HFFc6 (cell line): Measurements from ENCODE around the gene ABCA9. TPM values are rescaled to one million over a fixed set of nuclear protein-coding genes. Genes with fewer than 3 reads are reported as not detected.
"Not testable (repeated sequence)": the region's sequence is repeated elsewhere in the genome, so short reads cannot be mapped to it uniquely, and the experiment has no call there.

Experiments used
- DNase-seq: peaks from one replicate; pipeline ENCODE4 v3.0.0-alpha.2; 2018
- H3K27ac Mint-ChIP-seq: 2 replicates; pipeline ENCODE4 v1.8.0; 2020; ENCODE audit warnings: mild to moderate bottlenecking, mixed read lengths
- H3K27me3 Mint-ChIP-seq: 2 replicates; pipeline ENCODE4 v1.8.0; 2021; ENCODE audit warnings: mild to moderate bottlenecking, moderate library complexity, mixed read lengths; ENCODE audit not compliant: insufficient read depth
- H3K36me3 Mint-ChIP-seq: 2 replicates; pipeline ENCODE4 v1.8.0; 2021; ENCODE audit warnings: low read depth, mixed read lengths
- H3K4me1 Mint-ChIP-seq: 2 replicates; pipeline ENCODE4 v1.8.0; 2020; ENCODE audit warnings: low read depth, mixed read lengths
- H3K4me3 Mint-ChIP-seq: 2 replicates; pipeline ENCODE4 v1.8.0; 2020; ENCODE audit warnings: mild to moderate bottlenecking, moderate library complexity, mixed read lengths
- H3K9me3 Mint-ChIP-seq: 2 replicates; pipeline ENCODE4 v1.8.0; 2020; ENCODE audit warnings: mild to moderate bottlenecking, mixed read lengths
- CTCF ChIP-seq: fragments of 200-600 bp; sonication (generic); IDR thresholded peaks from 2 replicates; pipeline ENCODE4 v1.5.0; 2021; ENCODE audit warnings: antibody characterized with exemption, mild to moderate bottlenecking
- total RNA-seq, 6 experiments: library from RNA; stranded (reverse); fragmentation: NEBNext Ultra II Directional; extraction: Animal tissue kit (Norgen Biotek cat#: 25700); gene quantifications; 2 replicates in 1 of 6; 3 replicates in 5 of 6; pipeline ENCODE4 v1.2.3, GENCODE V29; 2021

The ABCA9 gene
- total RNA-seq, 6 experiments from 2014 or later, result not detected

DNA sequence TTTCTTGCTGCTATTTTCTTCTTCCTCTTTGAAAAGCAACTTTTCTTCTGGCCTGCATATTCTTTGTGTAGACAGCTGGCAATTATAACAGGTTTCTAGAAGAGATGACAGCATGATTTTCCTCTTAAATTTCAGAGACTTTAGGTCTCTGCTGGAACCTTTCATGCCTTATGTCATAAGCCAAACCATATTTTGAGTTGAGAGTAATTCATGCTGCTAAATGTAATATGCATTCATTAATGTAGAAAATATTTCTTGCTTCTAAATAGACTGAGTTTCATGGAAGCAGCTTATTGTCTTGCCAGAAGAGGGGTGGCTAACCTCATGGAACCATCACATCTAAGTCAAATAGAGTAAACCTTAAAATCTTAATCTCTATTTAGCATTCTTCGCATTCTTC, 25.9 kb upstream of the ABCA9 start:
- TF ChIP-seq CTCF, result no peak
- no peaks in the 10 kb centered on the region; the same call in 1 of the 2 replicates for H3K27me3 Mint-ChIP-seq
- DNase-seq, result no peak
- H3K4me1 Mint-ChIP-seq, result no peaks in the 10 kb centered on the region
- H3K27ac Mint-ChIP-seq, result no peak overlapping the region
- H3K9me3 Mint-ChIP-seq, result peaks cover 48% of the 10 kb centered on the region
- H3K4me3 Mint-ChIP-seq, result no peak overlapping the region
- H3K36me3 Mint-ChIP-seq, result no peaks in the 10 kb centered on the region; the same call in 1 of the 2 replicates

DNA sequence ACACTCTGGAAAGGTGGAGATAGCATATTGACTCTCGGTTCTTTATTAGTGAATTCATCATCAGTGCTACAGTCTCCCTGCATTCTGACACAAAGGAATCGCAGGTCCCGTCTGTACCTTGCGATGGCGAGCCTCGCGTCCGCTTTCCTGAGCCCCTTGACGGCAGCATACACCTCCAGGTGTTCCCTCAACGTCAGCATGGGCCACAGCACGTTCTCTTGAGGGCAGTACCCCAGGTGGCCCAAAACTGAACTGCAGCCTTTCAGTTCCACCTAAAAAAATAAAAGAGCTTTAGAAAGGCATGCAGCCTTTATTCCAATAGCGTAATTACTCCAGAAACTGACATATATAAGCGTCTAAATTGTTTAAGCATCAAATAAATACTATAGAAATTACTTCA, 24.2 kb upstream of the ABCA9 start:
- peak; percentile 43; the same call in 1 of the 2 replicates for TF ChIP-seq CTCF
- Mint-ChIP-seq H3K27me3 (no peaks in the 10 kb centered on the region; the same call in 1 of the 2 replicates), H3K9me3 (peaks cover 40% of the 10 kb centered on the region), H3K36me3 (no peaks in the 10 kb centered on the region; the same call in 1 of the 2 replicates), H3K27ac (no peak overlapping the region), H3K4me1 (no peaks in the 10 kb centered on the region), H3K4me3 (no peak overlapping the region)
- DNase-seq, result no peak

GRCh38 chr17:69082696-69083095, 22.0 kb upstream of the ABCA9 start:
- no peak for TF ChIP-seq CTCF
- Mint-ChIP-seq H3K9me3 (peaks cover 40% of the 10 kb centered on the region), H3K27ac (no peak overlapping the region), H3K4me1 (no peaks in the 10 kb centered on the region), H3K4me3 (no peak overlapping the region), H3K27me3 (no peaks in the 10 kb centered on the region; the same call in 1 of the 2 replicates), H3K36me3 (no peaks in the 10 kb centered on the region; the same call in 1 of the 2 replicates)
- no peak for DNase-seq

- H3K36me3 Mint-ChIP-seq, result no peaks in the 10 kb centered on the region
- no peaks in the 10 kb centered on the region for H3K4me1 Mint-ChIP-seq
- no peak overlapping the region for H3K27ac Mint-ChIP-seq
- no peak for DNase-seq
- TF ChIP-seq CTCF, result no peak
- H3K27me3 Mint-ChIP-seq, result no peaks in the 10 kb centered on the region; the same call in 1 of the 2 replicates
- H3K9me3 Mint-ChIP-seq, result peaks cover 32% of the 10 kb centered on the region
- H3K4me3 Mint-ChIP-seq, result no peak overlapping the region
Measured at GRCh38 chr17:69078864-69079263, 18.1 kb upstream of the ABCA9 start.

DNA sequence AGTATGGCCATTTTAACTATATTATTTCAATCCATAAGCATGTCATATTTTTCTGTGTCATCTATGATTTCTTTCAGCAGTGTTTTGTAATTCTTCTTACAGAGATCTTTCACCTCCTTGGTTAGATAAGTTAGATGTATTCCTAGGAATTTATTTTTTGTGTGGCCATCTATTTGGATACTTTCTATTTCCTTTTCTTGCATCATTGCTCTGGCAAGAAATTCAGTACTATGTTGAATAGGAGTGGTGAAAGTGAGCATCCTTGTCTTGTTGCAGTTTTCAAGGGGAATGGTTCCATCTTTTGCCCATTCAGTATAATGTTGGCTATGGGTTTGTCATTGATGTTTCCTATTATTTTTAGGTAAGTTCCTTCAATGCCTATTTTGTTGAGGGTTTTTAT, 15.1 kb upstream of the ABCA9 start:
- H3K27ac Mint-ChIP-seq, result no peak overlapping the region
- TF ChIP-seq CTCF, result no peak
- H3K4me3 Mint-ChIP-seq, result no peak overlapping the region

DNA sequence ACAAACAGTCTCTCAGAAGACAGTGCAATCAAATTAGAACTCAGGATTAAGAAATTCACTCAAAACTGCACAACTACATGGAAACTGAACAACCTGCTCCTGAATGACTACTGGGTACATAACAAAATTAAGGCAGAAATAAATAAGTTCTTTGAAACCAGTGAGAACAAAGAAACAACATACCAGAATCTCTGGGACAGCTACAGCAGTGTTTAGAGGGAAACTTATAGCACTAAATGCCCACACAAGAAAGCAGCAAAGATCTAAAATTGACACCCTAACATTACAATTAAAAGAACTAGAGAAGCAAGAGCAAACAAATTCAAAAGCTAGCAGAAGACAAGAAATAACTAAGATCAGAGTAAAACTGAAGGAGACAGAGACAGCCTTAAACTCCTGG, 12.7 kb upstream of the ABCA9 start:
- not testable (repeated sequence) for DNase-seq, H3K4me3 Mint-ChIP-seq, H3K27ac Mint-ChIP-seq, H3K4me1 Mint-ChIP-seq, H3K36me3 Mint-ChIP-seq, H3K27me3 Mint-ChIP-seq
- peaks cover 29% of the 10 kb centered on the region for H3K9me3 Mint-ChIP-seq

More for the DNA sequence above, 15.1 kb upstream of the ABCA9 start:
- H3K36me3 Mint-ChIP-seq, result no peaks in the 10 kb centered on the region
- H3K9me3 Mint-ChIP-seq, result peaks cover 33% of the 10 kb centered on the region
- no peak for DNase-seq
- H3K4me1 Mint-ChIP-seq, result no peaks in the 10 kb centered on the region
- H3K27me3 Mint-ChIP-seq, result no peaks in the 10 kb centered on the region

- not testable (repeated sequence) for H3K4me1 Mint-ChIP-seq, H3K36me3 Mint-ChIP-seq, H3K4me3 Mint-ChIP-seq, DNase-seq, H3K27ac Mint-ChIP-seq, H3K27me3 Mint-ChIP-seq
- peaks cover 29% of the 10 kb centered on the region for H3K9me3 Mint-ChIP-seq
Measured at GRCh38 chr17:69072803-69073256, 12.1 kb upstream of the ABCA9 start.

DNA sequence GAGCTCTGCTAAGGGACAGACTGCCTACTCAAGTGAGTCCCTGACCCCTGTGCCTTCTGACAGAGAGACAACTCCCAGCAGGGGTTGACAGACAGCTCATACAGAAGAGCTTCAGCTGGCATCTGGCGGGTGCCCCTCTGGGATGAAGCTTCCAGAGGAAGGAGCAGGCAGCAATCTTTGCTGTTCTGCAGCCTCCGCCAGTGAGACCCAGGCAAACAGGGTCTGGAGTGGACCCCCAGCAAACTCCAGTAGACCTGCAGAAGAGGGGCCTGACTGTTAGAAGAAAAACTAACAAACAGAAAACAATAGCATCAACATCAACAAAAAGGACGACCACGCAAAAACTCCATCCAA, 10.5 kb upstream of the ABCA9 start:
- H3K27me3 Mint-ChIP-seq, H3K36me3 Mint-ChIP-seq, H3K4me3 Mint-ChIP-seq, H3K27ac Mint-ChIP-seq, DNase-seq, H3K4me1 Mint-ChIP-seq: not testable (repeated sequence)
- H3K9me3 Mint-ChIP-seq, result peaks cover 28% of the 10 kb centered on the region

GRCh38 chr17:69070378-69071232, 9.9 kb upstream of the ABCA9 start:
- DNase-seq, H3K4me3 Mint-ChIP-seq, H3K36me3 Mint-ChIP-seq, H3K27me3 Mint-ChIP-seq, H3K27ac Mint-ChIP-seq, H3K4me1 Mint-ChIP-seq: not testable (repeated sequence)
- peaks cover 34% of the 10 kb centered on the region for H3K9me3 Mint-ChIP-seq
